CD4-positive, alpha-beta T cell treated with Interleukin-12 subunit alpha and Interleukin-12 subunit beta, for 1 hour (primary cell): ENCODE measurements around the gene SETBP1.
"Not testable (repeated sequence)": the region's sequence is repeated elsewhere in the genome, so short reads cannot be mapped to it uniquely, and the experiment has no call there.

Source experiments
- DNase-seq: peaks from one replicate; pipeline ENCODE4 v3.0.0-alpha.2; 2020

SETBP1 gene

DNA sequence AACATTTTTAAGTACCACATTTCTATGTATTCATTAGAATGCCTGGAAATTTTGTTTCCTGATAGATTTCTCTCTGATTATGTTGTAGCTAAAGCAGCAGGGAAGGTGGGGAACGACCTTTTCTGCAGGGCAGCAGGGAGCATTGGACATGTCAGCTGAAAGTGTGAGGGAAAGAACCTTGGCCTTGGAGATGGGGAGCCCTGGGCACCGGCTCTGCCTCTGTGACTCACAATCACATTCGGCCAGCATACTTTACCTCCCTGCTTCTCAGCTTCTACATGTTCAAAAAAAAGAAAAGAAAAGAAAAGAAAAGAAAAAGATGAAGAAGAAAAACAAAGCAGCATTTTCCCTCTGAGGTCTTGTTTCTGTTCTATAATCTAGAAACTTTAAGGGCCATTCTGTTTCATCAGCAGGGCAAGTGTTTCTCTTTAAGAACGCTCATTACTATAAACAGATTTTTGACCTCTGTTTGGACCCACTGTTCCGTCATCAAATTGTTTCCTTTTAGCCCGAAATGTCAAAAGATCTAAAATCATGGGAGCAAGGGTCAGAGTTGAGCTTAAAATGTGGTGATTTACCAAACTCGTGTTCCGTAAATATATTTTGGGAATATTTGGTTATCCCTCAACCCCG lies 27.9 kb downstream of the SETBP1 start:
- no peak for DNase-seq

DNA sequence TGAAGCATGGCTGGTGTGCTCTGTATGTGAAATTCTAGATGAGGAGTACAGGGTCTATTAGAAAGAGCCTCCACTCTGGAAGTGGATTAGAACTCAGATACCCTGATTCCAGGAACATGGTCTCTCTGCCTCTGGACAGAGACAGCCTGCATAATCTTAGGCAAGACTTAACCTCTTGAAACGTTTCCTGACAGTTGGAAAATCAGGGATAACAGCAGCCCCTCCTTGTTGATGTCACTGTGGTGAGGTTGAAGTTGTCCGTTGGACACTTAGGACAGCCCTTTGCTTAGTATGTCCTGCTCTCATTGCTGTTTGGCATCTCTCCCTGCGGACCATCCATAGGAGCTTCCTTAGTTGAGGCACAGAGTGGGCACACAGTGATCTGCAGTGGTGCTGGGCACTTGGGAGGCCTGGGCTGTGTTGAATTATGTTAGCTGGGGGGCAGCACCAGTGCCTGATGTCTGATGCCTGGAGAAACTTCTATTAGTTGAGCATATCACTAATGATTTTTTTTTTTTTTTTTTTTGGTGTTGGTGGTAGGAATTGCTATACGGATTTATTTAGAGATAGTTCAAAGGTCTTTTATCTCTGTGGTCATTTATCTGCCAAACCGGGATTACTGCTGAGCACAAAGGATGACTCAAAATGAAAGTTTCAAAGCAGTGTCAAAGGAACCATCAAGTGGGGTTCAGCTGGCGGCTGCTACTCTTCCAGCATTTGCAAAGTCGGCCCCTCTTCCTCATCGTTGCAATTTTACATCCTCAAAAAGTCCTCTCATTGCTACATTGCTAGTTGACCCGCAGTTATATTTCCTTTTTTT lies 28.8 kb downstream of the SETBP1 start:
- DNase-seq, result no peak

DNA sequence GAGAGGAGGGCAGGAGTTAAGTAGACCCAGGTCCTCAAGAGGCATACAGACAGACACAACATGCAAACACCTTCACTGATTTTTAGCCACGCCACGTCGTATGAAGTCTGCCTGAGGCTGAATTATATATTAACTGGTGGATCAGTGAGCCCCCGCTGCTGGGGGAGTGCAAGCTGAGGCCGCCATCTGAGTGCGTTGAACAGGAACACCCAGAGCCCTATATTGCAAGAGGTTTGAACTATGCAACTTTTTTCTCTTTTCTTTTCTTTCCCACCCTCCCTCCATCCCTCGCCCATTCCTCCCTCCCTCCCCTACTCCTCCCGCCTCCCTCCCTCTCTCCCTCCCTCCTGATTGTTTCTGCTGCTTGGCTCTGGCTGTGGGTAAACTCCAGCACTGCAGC lies 30.2 kb downstream of the SETBP1 start:
- no peak for DNase-seq

DNA sequence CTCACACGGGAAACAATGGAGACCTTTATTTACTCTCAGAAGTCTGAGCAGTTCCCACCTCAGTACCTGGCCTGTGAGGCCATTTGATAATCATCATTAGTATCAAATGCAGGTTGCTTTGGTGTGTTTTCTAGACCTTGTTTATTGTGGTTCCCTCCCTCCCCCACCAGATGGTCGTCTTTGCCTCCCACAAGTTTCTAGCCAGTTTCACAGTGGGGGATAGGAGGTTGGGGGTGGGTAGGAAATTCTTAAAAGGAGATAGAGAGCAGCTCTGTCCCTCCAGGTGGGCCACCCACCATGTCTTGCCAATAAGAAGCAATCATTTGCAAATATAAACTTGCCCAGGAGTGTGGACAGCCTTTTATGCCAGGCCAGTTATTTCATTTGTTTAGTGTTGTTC lies 31.3 kb downstream of the SETBP1 start:
- DNase-seq, result no peak

DNA sequence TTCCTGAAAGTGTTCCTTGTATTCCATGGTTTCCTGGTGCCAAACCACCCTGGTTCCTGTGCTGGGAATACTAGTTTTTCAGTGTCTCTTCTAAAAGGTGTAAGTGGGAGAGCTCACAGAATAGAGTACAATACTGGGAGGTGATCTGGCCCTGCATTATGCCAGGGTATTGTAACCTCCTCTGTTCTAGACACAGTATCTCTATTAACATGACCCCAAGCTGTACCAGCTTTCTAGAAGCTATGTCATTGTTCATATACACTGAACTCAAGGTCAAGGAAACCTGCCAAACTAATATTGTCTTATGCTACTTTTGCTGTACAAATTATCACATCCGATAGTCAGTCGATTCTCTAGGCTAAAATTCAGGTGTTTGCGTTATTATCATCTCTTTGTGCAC lies 32.7 kb downstream of the SETBP1 start:
- DNase-seq, result no peak

DNA sequence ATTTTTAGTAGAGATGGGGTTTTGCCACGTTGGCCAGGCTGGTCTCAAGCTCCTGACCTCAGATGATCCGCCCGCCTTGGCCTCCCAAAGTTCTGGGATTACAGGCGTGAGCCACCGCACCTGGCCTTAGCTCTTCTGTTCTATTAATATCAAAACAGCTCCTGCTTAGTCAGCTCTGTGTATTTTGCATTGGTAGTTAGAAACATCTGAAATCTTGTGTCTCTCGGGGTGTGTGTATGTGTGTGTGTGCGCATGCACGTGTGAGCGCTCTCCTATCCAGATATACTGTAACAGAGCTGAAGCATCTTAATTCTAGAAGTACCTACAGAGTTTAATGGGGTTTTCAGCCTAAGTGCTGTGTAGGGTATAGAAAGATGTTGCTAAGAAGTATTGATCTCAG lies 33.7 kb downstream of the SETBP1 start:
- DNase-seq, result no peak

DNA sequence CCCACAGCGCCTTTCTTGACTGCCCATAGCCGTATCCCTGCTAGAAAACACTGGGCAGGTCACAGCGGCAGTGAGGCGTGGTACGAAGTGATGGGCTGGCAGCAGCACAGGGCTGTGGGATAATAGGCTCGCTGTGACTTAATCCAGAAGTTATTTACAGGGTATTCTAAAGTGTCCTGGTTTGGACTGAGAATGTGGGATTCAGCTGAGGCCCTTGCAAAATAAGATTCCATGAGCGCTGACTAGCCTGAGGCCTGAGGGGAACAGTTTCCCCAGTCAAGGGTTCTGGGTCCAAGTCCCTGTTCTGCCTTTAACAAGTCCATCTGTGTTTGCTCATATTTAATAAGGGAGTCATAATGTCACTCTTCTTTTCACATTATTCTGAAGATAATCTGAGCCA lies 34.6 kb downstream of the SETBP1 start:
- DNase-seq, result no peak

DNA sequence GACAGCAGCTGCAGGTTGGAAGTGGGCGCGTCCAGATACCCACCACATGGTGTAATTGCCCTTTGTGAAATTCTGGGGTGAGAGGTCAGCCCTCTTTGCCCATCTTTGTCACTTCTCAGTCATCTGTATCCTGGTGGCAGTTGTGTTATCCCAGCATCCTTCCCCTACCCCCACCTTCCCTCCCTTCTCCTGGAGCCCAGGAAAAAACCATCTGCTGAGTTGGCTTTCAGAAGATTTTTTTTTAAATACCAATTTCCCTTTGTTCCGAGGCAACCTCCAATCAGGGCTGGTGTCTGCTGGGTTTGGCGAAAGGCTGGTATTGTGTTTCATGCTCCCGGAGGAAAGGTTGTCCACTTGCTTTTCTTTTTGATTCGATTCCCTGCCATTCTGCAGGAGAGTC lies 35.2 kb downstream of the SETBP1 start:
- no peak for DNase-seq

DNA sequence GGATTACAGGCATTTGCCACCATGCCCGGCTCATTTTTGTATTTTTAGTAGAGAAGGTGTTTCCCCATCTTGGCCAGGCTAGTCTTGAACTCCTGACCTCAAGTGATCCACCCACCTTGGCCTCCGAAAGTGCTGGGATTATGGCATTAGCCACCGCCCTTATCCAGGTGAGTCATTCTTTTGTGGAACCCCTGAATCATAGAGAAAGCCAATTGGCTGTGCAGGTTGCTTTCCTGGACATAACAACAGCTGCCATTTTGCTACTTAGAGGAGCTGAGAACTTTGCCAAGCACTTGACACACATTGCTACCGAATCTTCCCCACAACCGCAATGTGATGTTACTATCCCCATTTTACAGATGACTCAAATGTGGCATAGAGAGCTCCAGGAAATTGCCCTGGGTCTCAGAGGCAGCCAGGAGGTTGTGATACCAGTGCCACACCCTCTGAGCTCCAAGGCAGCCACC lies 36.0 kb downstream of the SETBP1 start:
- no peak for DNase-seq

DNA sequence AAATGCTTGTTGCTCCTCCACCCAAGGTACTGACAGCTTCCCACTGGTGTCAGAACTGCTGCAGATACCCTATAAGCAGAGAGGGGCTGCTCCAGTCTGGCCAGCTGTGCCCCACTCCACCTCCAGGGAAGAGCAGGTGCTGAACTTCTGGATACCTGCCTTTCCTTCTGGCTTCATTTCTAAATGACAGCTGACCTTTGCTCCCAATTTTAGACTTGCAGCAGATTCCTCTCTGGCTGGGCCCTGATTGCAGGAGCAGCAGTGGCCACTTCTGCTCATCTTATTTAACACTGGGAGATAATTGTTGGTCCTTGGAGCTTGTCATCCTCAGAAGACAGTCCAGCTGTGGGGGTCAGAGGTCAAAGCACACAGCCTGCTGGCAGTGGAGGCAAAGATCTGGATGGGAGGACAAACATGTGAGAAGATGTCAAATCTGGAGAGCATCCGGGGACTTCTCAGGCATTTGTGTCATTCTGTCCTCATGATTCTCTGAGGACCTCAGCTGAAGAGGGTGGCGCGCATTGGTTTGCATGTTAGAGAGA lies 38.9 kb downstream of the SETBP1 start:
- no peak for DNase-seq

DNA sequence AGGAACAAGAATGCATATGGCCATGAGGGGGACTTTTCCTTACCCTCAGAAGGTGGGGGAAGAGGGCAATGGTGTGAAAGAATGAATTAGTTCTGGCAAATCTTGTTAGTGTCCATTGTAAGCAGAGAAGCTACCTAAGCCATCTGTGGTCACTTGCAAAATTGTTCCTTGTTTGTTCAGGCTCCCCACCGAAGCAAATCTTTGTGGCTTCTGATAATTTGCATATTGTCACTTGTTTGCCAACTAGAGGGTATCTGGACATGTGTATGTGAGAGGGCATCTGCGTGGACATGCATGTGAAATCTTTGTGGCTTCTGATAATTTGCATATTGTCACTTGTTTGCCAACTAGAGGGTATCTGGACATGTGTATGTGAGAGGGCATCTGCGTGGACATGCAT lies 41.1 kb downstream of the SETBP1 start:
- DNase-seq, result not testable (repeated sequence)

DNA sequence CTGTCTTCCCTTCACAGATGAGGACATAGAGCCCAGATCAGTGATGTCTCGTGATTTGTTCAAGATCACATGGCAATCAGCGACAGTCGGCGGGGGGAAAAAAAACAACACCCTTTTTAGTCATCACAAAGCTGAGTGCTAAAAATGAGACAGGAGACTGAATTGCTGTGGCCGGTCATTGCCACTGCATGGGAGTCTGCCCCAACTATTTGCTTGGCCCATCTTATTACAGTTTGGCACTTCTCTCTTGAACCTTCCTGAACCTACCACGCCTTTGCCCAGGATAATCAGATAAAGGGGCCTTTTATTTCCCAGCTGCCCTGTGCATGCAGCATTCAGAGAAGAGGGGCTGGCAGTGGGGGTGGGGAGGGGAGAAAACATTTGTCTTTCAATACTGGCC lies 42.7 kb downstream of the SETBP1 start:
- DNase-seq, result no peak

DNA sequence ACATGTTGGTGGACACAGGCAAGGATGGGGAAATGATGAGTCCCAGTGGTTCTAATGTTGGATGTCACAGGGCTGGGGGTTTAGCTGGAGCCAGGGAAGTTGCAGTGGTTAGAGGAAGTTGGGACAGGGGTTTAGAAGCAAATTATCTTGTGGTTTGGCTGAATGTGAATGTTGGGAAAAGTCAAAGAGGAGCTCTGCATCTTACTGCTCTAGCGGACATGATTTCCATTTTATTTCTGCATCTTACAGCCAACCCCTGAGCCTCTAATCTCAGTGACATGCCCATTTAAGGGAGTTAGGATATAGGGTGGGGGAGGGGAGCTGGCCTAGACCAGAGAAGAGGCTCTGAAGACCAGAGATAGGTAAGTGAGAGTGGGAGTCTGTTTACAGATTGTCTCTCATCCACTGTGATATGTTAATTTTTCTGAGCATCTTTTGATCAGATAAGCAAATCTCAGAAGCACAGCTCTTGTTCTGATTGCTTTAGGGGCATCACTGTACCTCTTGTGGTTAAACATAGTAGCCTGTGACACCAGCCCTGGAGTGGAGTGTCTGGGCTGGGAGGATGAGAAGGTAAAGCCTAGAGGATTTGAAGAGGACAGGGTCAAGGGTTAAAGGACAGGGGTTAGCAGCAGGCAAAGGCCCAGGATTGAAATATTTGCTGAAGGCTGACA lies 43.6 kb downstream of the SETBP1 start:
- DNase-seq, result no peak

DNA sequence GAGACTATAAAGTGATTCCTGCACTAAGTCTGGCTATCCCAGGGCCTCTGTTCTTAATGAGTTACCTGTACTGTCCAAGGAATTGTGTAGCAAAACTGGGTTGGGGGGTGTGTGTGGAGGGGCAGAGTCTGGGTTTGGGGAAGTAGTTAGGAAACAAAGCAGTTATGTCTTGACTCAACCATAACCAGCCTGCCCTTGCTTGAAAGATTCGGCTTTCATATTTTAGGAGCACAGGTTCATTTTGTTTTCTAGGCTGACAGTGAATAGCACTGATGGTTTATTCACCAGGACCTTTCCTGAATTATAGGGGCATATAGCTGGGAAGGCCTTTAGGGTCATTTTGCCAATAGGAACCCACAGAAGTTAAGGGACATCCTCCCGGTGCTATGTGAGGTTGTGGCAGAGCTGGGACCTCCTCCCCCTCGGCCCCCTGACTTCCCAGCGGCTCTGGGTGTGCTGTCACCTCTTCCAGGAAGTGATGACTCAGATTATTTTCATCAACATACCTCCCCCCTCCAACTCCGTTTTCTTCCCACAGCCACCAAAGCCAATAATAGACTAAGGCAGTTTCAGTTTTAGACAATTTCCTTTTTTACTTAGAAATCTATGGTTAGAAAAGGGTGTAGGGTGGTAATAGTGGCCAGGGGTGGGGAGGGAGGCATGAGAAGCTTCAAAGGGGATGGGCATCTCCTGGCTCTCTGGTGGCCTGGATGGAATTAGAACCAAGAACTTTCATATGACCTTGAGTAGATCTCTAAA lies 44.8 kb downstream of the SETBP1 start:
- peak; percentile 73 for DNase-seq

DNA sequence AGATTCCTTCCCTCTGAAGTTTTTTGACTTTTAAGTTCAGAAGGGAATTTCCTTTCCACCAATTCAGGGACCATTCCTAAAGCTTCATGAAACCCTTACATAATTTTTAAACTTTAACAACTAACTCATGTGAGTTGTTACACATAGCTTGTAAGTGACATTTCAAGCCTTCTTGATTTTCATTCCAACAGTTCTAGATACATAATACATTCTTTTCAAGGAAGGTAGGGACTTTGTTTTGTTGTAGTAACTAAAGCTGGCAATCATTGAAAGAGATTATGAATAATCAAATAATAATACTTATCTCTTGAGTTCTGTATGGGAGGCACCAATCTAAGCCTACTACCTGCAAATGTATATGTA lies 45.4 kb downstream of the SETBP1 start:
- DNase-seq, result no peak

DNA sequence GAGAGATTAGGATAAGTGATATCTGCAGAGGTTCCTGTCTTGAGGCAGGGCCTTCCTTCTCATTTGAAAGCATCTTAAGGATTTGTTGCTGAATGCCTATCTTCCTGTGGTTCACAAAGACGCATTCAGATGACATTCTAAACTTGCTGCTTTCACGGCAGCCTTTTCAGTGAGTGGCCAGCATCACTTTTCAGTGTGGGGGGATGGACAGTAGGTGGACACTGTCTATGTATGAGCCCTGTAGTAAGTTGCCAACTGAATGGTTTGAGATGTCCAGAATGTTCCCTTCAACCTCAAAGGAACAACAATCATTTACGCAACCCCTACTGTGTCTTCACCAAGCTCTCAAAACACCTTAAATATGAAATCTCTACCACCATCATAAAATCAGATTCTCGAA lies 46.6 kb downstream of the SETBP1 start:
- DNase-seq, result no peak

DNA sequence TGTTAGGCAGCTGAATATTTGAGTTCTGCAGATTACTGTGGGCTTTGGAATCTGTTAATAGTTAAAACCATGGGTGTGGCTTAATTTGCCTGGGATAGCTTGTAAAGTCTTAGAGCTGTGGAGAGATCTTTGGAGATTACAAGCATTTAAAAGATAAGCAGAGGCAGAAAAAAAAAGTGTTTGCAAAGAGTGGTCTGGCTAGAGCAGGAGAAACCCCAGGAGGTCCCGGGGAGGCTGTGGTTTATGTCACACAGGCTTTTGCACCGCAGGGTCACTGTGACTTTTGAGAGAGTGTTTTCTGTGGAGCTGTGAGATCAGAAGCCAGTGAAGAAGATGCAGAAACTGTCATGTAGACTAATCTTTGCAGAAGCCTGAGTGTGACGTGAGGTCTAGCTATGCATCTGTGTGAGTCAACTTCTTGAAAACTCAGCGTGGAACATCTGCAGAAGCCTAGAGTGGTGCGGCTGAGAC lies 49.0 kb downstream of the SETBP1 start:
- peak; percentile 56 for DNase-seq

DNA sequence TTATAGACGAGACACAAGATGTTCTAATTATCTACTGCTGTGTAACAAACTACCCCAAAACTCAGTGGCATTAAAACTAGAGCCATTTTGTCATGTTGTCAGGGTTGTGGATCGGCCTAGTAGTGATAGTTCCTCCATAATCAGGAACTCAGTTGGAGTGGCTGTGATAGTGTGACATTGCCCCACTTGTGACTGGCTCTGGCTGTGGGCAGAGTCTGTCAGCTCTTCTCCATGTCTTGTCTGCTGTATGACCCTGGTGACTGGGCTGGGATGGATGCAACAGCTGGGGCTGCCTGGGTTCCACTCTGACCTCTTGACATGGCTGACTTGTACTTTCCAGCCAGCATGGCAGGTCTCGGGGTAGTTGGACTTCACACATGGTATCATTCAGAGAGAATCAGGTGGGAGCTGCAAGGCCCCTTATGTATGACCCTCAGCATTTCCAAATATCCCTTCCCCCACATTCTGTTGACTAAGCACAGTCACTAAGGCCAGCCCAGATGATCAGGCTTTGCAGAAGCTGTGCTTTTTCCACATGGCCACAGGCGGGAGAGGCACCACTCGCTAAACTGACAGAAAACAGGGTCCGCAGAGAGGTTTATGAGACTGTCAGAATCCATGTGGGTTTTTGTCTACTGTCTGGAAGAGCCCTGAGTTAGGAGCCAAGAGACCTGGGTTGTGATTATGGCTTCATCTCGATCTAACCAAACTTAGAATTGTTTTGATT lies 50.3 kb downstream of the SETBP1 start:
- no peak for DNase-seq

DNA sequence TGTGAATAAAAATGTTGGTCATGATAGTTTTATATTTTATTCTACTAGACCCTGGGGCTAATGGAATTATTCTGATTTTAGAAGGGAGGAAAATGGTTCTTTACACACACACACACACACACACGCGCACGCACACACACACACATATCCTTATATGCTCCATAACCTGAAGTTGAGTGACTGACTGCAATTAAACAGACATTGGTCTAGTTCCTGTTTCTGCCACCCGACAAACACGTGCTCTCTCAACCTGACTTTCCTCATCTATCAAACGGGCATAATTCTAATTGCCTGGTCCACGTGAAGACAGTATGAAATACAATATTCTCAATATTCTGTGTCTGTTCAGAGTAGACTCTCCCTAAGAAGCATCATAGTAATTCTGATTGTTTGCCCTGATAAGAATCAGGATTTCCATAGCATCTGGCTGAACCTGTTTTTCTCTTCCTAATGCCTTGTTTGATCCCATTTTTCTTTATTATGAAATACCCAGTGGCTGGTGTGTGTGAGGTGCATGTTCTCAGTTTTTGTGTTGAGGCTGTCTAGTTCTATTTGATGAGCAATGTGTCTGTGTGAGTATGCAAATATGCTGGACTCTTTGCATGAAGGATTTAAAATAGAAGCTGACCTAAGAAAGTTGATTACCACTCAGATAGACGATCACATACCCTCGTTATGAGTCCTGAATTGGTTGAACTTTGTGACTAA lies 51.0 kb downstream of the SETBP1 start:
- DNase-seq, result no peak

DNA sequence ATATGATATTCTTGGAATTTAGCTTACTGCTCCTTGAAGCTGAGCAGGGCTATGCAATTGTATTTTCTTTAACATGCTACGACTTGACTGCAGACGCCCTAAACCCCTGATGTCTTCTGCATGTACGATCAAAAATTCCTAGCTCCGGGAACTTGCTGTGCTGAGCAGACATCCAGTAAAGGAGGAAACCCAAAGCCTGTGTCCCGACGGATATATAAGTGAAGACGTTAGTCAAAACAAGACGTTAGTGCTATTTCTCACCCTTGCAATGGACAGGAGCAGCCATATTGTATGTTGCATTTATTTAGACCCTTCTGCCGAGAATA lies 51.5 kb downstream of the SETBP1 start:
- no peak for DNase-seq

DNA sequence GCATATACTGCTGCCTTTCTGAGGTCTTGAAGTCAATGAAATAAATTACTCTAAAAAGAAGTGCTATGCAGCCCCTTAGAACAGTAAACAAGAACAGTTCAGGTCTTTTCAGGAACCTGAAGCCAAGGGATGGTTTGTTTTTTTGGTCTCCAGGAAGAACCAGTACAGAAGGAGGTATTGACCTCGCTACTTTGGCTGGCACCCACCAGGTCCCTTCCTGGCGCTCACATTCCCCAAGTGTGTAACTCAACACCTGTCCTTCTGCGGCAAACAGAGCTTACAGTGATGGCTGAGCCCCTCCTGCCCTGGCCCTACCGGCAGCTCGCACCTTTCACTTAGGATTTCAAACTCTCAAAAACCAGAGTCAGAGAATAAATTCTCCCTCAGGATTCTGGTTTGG lies 51.9 kb downstream of the SETBP1 start:
- no peak for DNase-seq
